Smooth muscle cell (in vitro differentiated cells): ENCODE results near the gene ASGR2. TPM values are rescaled to one million over a fixed set of nuclear protein-coding genes. Genes with fewer than 3 reads are reported as not detected.
"Not testable (repeated sequence)": the region's sequence is repeated elsewhere in the genome, so short reads cannot be mapped to it uniquely, and the experiment has no call there.

Source experiments
- DNase-seq: peaks from one replicate; lab custom pipeline; 2025; ENCODE audit not compliant: unreplicated experiment; lab: John Stamatoyannopoulos, UW
- H2AFZ ChIP-seq: fragments of 200-600 bp; sonication (generic); 2 replicates; pipeline ENCODE4 v1.6.0; 2016; ENCODE audit warnings: antibody characterized with exemption, low read depth, mild to moderate bottlenecking
- H3F3A ChIP-seq: fragments of 200-600 bp; sonication (generic); 2 replicates; pipeline ENCODE4 v1.6.0; 2017; ENCODE audit warnings: antibody characterized with exemption, low read depth
- H3K27ac ChIP-seq: fragments of 200-600 bp; sonication (generic); 2 replicates; pipeline ENCODE4 v1.5.1; 2016; ENCODE audit warnings: low read depth, mild to moderate bottlenecking
- H3K27me3 ChIP-seq: fragments of 200-600 bp; sonication (generic); 2 replicates; pipeline ENCODE4 v1.6.1; 2016; ENCODE audit warnings: low read depth, mild to moderate bottlenecking
- H3K36me3 ChIP-seq: fragments of 200-600 bp; sonication (generic); 2 replicates; pipeline ENCODE4 v1.5.1; 2016; ENCODE audit warnings: low read depth
- H3K4me1 ChIP-seq: fragments of 200-600 bp; sonication (generic); 2 replicates; pipeline ENCODE4 v1.5.1; 2016; ENCODE audit warnings: low read depth
- H3K4me2 ChIP-seq: fragments of 200-600 bp; sonication (generic); 2 replicates; pipeline ENCODE4 v1.6.0; 2016; ENCODE audit warnings: mild to moderate bottlenecking
- H3K4me3 ChIP-seq: fragments of 200-600 bp; sonication (generic); 2 replicates; pipeline ENCODE4 v1.5.1; 2016; ENCODE audit warnings: mild to moderate bottlenecking
- H3K79me2 ChIP-seq: fragments of 200-600 bp; sonication (generic); 2 replicates; pipeline ENCODE4 v1.6.0; 2016; ENCODE audit warnings: low read depth, mild to moderate bottlenecking
- H3K9ac ChIP-seq: fragments of 200-600 bp; sonication (generic); 2 replicates; pipeline ENCODE4 v1.6.0; 2016; ENCODE audit warnings: low read depth
- H3K9me3 ChIP-seq: fragments of 200-600 bp; sonication (generic); replicated peaks from 2 replicates; pipeline ENCODE4 v1.5.1; 2016; ENCODE audit warnings: low read depth
- H4K20me1 ChIP-seq: fragments of 200-600 bp; sonication (generic); 2 replicates; pipeline ENCODE4 v1.6.0; 2016; ENCODE audit warnings: low read depth
- CTCF ChIP-seq: fragments of 200-600 bp; sonication (generic); IDR thresholded peaks from 2 replicates; pipeline ENCODE4 v1.5.1; 2017; ENCODE audit warnings: borderline replicate concordance, mild to moderate bottlenecking, antibody characterized with exemption; ENCODE audit not compliant: insufficient read depth, poor library complexity, severe bottlenecking
- WGBS: methylation state at CpG from one replicate; pipeline ENCODE4 v1.1.7; 2016; ENCODE audit warnings: low lambda C conversion rate; 5-methylcytosine and 5-hydroxymethylcytosine counted together
- polyA plus RNA-seq: library from polyadenylated mRNA; unstranded; fragments of >200 nt; fragmentation: Nextera tagmentation; extraction: Ambion mirVana; gene quantifications from 2 replicates; pipeline ENCODE4 v1.2.1, GENCODE V29; 2016
- total RNA-seq: library from RNA; depleted of rRNA; stranded (reverse); fragments of >200 nt; gene quantifications from 2 replicates; pipeline ENCODE4 v1.2.3, GENCODE V29; 2014

ASGR2 gene
- total RNA-seq (0.22 TPM in 1 of 2 replicates, not detected in the other), polyA plus RNA-seq (0.15 and 0.50 TPM in 2 replicates)

- Histone ChIP-seq H3K79me2 (no peaks in the 10 kb centered on the region), H3K4me2 (no peak within 1 kb of the TSS), H3K4me1 (no peaks in the 10 kb centered on the region), H3K4me3 (no peak within 1 kb of the TSS), H2AFZ (no peak within 1 kb of the TSS), H4K20me1 (no peaks in the 10 kb centered on the region), H3K27me3 (no peaks in the 10 kb centered on the region), H3K9me3 (no peaks in the 10 kb centered on the region), H3K9ac (no peak within 1 kb of the TSS), H3K36me3 (no peaks in the 10 kb centered on the region), H3F3A (no peaks in the 10 kb centered on the region), H3K27ac (no peak within 1 kb of the TSS)
- no peak for TF ChIP-seq CTCF
- no peak for DNase-seq
- WGBS: 93% methylated on average over 14 of the region's 14 CpGs
Observed at GRCh38 chr17:7114241-7114874, at the start of gene ASGR2. TSS of gene ASGR2 (minus strand) at chr17:7114822. CDS start at chr17:7114240, 582 bp downstream.

DNA sequence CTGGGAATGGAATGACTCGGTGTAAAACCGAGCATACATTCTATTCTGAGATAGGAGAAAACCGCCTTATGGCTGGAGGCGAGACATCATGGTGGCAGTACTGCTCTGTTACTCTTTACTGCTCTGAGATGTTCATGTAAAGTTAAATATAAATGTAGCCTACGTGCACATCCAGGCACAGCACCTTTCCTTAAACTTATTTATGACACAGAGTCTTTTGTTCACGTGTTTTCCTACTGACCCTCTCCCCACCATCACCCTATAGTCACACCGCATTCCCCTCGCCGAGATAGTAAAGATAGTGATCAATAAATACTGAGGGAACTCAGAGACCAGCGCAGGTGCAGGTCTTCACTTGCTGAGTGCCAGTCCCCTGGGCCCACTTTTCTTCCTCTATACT is 44.9 kb upstream of the ASGR2 start:
- H3K4me1 ChIP-seq, DNase-seq, H3K4me3 ChIP-seq, H3K9ac ChIP-seq, H3K9me3 ChIP-seq, H3K27me3 ChIP-seq, H4K20me1 ChIP-seq, H3K79me2 ChIP-seq, H3K36me3 ChIP-seq, H3K27ac ChIP-seq, H2AFZ ChIP-seq, H3F3A ChIP-seq, H3K4me2 ChIP-seq: not testable (repeated sequence)
- WGBS: 82% methylated on average over 10 of the region's 10 CpGs

- H3K9ac ChIP-seq, H3F3A ChIP-seq, H3K4me3 ChIP-seq, H3K27me3 ChIP-seq, H3K79me2 ChIP-seq, H4K20me1 ChIP-seq, H3K9me3 ChIP-seq, H3K4me2 ChIP-seq, DNase-seq, H3K27ac ChIP-seq, H2AFZ ChIP-seq, H3K4me1 ChIP-seq, H3K36me3 ChIP-seq: not testable (repeated sequence)
- WGBS: 91% methylated on average over 10 of the region's 10 CpGs
Observed at GRCh38 chr17:7158424-7158823, 43.8 kb upstream of the ASGR2 start.

DNA sequence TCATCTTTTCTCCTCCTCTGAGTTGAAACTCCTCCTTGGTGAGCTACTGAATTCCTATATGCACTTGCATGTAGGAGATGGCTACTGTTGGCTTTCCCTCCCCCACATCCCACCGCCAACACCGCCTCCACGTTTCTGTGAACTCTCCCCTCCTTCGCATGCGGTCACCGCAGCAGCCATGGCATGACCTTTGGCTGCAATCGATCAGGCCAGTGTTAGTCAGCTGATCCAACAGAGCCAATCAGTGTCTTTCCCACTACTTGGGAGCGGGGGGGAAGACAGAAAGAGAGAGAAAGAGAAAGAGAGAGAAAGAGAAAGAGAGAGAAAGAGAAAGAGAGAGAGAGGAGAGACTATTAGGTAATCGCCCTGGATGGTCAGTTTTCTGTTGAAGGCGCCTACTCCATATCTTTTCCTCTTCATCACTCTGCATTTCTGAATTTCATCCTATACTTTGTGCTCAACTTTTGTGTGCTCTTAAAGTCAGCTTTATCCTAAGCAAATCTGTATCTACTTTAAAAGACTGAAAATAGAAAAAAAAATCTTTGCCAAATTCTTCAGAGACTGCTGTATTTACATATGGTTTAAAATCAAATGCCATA is 41.8 kb upstream of the ASGR2 start:
- Histone ChIP-seq H3K9ac (no peak overlapping the region), H3K36me3 (no peaks in the 10 kb centered on the region), H3K9me3 (no peaks in the 10 kb centered on the region), H3K4me1 (no peaks in the 10 kb centered on the region), H2AFZ (no peak overlapping the region), H3K4me2 (no peak overlapping the region), H3K4me3 (no peak overlapping the region), H3K79me2 (no peaks in the 10 kb centered on the region), H3F3A (no peaks in the 10 kb centered on the region), H3K27ac (no peak overlapping the region), H4K20me1 (no peaks in the 10 kb centered on the region), H3K27me3 (peaks cover 4% of the 10 kb centered on the region)
- TF ChIP-seq CTCF: no peak
- DNase-seq: no peak
- 79% methylated on average over 10 of the region's 10 CpGs for WGBS
